ENCODE data around the gene DDX10.

DDX10 gene

DNA sequence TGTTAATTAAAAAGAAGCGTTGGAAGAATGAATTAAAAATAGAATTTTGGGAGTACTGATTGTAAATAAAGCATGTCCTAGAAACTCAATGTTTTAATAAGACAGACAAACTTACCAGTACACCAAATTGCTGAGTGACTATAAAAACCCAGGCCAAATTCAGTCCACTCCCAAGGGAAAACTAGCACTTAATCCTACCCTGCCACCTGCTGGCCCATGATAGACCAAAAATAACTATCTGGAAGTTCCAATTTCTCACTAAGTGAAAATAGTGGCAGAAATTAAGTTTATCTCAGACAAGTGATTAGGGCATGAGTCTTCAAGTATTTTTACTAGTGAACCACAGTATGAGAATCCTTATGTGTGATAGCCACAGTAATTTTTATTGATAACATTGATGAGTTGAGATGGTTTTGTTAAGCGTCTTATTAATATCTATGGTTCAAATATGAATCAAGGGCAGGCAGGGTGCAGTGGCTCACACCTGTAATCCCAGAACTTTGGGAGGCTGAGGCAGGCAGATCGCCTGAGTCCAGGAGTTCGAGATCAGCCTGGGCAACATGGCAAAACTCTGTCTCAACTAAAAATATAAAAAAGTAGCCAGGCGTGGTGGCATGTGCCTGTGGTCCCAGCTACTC is 9.8 kb upstream of the DDX10 start:
- DNase-seq (ENCODE audit: low spot score), result peak; percentile 56

DNA sequence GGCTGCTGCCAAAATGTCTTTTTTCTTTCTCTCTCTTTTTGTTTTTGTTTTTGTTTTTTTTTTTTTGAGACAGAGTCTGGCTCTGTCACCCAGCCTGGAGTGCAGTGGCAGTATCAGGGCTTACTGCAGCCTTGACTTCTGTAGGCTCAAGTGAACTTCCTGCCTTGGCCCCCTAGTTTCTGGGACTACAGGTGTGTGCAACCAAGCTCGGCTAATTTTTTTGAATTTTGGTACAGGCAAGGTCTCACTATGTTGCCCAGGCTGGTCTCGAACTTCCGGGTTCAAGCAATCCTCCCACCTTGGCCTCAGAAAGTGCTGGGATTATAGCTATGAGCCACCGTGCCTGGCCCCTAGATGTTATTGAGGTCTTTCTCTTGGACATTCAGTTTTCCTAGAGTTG is 2.2 kb upstream of the DDX10 start:
- no peak for DNase-seq (ENCODE audit: low spot score)

DNA sequence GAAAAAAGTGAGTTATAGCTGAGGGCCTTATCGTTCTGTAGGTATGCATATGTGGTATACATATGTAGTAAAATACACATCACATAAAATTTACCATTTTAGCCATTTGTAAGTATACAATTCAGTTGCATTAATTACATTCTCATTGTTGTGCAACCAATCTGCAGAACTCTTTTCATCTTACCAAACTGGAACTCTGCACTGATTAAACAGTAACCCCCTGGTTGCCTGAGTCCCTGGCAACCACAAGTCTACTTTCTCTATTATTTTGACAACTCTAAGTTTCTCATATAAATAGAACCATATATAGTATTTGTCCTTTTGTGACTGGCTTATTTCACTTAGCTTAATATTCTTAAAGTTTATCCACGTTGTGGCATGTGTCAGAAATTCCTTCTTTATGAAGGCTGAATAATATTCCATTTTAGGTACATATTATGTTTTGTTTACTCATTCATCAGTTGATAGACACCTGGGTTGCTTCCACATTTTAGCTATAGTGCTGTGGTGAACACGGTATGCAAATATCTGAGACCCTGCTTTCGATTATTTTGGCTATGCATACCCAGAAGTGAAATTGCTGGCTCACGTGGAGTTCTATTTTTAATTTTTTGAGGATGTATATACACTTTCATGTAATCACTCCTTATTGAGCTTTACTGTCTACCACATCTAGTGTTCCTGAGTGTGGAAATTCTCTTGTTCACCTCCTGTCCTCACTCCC is 1.6 kb upstream of the DDX10 start:
- DNase-seq (ENCODE audit: low spot score), result no peak

DNA sequence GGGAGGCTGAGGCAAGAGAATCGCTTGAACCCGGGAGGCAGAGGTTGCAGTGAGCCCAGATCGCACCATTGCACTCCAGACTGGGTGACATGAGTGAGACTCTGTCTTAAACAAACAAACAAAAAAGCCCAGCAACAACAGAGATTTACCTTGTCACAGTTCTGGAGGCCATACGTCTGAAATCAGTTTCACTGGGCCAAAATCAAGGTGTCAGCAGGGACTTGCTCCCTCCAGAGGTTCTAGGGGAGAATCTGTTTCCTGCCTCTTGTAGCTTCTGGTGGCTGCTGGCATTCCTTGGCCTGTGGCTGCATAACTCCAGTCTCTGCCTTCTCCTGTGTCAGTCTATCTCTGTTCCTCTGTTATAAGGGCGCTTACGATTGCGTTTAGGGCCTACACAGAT is 1.5 kb downstream of the DDX10 start:
- DNase-seq (ENCODE audit: low spot score), result no peak

DNA sequence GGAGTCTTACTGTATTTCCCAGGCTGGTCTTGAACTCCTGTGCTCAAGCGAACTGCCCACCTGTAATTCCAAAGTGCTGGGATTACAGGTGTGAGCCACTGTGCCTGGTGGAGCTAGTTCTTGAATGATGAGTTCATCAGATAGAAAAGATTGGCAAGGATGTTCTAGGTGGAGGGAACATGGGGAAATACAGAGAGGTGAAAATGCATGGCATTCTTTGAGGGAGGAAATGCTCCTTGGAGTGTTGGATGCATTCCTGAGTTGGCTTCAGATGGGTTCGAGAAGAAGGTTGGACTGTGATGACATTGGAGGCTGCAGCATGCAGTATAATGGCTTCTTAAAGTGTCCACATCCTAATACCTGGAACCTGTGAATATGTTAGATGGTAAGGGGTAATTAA is 4.4 kb downstream of the DDX10 start:
- DNase-seq (ENCODE audit: low spot score), result no peak

DNA sequence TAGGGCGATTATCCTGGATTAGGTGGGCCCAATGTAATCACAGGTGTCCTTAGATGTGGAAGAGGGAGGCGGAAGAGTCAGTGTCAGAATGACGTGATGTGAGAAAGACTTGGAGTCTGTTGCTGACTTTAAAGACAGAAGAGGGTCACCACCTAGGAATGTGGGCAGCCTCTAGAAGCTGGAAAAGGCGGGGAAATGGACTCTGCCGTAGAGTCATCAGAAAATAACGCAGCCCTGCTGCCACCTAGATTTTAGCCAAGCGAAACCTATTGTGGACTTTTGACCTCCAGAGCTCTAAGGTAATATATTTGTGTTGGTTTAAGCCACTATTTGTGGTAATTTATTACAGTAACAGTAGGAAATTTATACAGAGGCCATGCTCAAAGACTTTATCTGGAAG is 4.8 kb downstream of the DDX10 start:
- no peak for DNase-seq (ENCODE audit: low spot score)

DNA sequence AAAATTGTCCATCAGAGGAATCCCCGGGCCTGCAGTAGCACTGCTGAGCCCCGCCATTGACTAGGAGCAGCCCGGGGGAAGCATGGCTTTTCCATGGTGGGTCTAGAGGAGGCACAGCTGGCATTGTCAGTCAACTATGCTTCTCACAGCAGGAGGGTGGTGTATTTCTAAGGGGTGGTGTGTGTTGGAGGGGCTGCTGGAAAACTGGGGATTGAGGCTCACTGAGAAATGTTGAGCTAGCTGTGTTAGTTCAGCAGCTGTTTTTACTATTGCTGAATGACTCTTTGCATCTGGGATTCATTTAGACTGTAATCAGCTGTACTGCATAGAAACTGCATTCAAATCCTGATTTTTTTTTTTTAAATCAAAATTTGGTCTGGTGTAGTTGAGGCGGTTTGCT is 5.6 kb downstream of the DDX10 start:
- DNase-seq (ENCODE audit: low spot score), result no peak

DNA sequence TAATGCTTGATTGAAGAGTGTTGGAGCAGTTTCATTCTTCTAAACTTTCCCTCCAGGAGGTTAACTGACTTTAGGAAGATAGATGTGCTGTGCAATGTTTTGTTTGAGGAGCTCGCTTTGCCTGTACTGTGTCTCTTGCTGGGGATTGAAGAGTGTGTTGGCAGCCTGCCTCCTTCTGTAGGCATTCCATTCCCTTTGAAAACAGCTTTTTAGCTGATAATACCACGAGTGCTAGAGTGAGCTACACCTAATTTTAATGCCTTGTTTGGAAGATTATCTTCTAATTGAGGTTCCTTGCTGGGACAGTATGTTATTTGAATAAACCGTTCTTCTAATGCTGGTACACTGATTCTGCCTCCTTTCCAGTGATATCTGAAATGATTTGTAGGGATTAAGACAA is 7.2 kb downstream of the DDX10 start:
- DNase-seq (ENCODE audit: low spot score), result peak; percentile 30

DNA sequence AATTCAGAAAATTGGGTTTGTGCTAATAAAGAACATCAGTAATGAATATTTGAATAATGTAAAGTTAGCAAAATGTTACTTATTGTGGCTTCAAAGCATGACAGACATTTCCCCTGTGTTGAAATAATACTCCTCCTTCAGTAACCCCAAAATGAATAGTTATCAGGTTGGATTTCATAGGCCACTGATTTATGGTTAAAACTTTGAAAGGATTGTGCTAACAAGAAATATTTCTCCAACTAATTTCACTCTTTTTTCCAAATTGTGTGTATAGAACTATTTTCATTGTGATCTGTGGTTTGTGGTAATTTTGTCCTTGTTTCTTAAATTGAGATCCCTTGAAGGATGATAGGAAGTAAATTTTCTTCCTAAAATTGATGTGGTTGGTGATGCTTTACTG is 7.9 kb downstream of the DDX10 start:
- no peak for DNase-seq (ENCODE audit: low spot score)

DNA sequence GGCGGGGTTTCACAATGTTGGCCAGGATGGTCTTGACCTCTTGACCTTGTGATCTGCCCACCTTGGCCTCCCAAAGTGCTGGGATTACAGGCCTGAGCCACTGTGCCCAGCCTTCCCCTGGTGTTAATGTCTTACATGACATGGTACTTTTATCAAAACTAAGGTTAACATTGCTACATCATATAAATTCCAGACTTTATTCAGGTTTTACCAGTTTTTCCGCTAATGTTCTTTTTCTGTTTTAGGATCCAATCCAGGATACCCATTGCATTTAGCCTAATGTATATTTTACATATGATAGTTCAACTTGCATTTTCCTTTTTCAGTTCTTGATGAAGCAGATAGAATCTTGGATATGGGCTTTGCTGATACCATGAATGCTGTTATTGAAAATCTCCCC is 14.2 kb downstream of the DDX10 start:
- DNase-seq (ENCODE audit: low spot score), result no peak

DNA sequence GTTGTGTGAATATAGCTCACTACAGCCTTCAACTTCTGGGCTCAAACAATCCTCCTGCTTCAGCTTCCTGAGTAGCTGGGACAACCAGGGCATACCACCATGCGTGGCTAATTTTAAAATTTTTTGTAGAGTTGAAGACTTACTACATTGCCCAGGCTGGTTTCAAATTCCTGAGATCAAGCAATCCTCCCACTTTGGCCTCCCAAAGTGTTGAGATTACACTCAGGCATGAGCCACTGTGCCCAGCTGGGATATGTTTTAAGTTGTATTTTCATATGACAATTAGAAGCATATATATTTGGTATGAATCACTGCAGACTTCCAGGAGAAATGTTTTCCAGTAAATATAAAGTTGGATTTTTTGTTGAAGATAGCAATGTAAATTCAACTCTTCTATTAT is 15.4 kb downstream of the DDX10 start:
- no peak for DNase-seq (ENCODE audit: low spot score)

DNA sequence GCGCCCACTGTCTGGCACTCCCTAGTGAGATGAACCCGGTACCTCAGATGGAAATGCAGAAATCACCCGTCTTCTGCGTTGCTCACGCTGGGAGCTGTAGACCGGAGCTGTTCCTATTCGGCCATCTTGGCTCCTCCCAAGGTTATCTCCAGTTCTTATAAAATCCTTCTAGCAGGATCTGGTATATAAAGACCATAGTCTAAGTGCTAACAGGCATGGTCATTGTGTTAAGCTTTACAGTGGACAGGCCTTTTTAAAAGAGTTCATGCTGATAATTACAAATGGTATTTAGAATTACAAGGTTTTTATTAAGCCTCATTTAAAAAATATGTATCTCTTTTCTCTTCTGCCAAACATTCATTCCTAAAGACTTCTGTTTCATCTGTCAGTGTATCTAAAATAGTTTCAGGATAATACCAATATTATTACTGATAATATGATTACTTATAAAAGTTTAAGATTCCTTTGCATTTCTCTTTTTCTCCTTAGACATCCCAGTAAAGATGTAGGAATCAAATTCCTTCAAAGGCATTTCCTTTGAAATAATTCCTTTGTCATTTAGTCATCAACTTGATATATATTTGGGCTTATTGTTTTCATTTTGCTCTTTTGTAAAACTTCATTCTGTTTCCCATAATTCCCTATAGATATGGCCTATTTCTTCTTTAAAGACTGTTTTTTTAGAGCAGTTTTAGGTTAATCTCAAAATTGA is 20.7 kb downstream of the DDX10 start:
- no peak for DNase-seq (ENCODE audit: low spot score)

DNA sequence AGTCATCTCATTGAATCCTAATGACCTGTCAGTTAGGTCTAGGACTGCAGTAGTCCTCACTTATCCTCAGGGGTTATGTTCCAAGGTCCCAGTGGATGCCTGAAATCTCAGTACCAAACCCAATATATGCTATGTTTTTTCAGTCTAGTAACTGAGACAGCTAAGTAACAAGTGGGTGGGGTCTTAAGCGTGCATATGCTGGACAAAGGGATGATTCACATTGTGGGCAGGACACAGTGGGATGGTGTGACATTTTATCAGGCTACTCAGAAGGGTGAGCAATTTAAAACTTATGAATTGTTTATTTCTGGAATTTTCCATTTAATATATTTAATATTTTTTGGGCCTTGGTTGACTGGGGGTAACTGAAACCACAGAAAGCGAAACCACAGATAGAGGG is 29.0 kb downstream of the DDX10 start:
- peak; percentile 27 for DNase-seq (ENCODE audit: low spot score)

DNA sequence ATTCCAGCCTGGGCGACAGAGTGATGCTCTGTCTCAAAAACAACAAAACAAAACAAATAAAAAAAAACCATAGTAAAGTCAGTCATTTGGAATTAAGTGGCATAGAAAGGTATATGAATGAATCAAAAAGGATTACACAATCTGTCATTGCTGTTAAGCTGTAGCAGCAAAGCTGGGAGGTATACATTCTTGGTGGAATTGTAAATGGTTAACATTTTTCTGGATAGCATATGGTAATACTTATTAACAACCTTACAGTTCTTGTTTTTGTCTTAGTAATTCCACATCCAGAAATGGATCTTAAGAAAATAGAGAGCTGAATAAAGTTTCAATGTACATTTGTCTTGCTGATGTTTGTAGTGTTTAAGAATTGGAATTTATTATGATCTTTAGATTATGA is 30.0 kb downstream of the DDX10 start:
- no peak for DNase-seq (ENCODE audit: low spot score)

DNA sequence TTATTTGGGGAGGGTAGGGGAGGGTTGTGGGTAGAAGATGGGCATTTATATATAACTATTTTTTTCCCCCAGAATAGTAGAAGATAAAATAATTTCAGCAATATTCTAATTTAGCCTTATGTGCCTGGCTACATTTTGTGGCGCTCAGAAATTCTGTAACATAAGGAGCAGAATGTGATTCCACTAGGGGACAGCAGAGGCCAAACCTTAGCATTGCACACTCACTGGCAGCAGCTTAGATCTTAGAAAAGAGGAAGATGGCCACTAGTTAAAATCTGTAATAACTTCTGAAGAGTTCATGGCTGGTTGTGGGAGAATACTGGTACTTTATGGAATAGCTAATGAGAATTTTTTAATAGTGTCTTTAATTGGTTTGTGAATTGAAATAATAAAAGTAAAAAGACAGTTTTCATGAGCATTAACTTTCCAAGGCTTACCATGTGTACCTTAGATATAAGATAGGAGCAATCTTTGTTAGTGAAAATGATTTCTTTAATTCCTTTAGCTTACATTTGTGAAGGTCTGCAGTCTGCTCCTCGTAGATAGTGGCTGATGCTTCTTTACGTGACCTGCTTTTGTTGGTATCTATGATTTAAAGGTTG is 33.1 kb downstream of the DDX10 start:
- peak; percentile 71 for DNase-seq (ENCODE audit: low spot score)

DNA sequence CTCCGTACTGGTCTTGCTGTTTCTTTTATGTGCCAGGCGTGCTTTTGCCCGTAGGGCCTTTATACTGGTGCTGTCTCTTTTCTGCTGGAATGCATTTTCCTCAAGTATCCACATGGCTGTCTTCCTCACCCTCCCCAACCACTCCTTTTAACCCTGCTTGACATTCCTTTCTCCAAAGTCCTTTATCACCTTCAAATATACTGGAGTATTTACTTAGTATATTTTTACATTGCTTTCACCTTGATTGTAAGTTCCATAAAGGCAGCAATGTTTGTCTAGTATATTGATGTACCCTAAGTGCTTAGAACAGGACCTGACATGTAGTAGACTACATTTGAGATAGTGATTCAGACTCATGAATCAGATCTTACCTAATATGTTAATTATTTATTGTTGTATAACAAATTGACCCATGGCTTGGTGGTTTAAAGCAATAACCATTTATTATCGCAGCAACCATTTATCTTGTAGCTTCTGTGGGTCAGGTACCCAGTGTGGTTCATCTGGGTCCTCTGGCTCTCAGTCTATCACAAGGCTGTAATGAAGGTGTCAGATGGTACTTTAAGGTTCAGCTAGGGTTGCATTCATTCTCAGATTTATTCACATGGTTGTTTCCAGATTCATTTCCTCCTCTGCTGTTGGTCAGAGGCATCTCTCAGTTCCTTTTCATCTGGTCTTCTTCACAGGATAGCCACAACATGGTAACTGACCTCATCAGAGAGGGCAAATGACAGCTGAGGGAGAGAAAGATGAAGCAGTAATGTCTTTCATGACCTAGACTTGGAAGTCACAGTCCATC is 34.2 kb downstream of the DDX10 start:
- DNase-seq (ENCODE audit: low spot score), result no peak

DNA sequence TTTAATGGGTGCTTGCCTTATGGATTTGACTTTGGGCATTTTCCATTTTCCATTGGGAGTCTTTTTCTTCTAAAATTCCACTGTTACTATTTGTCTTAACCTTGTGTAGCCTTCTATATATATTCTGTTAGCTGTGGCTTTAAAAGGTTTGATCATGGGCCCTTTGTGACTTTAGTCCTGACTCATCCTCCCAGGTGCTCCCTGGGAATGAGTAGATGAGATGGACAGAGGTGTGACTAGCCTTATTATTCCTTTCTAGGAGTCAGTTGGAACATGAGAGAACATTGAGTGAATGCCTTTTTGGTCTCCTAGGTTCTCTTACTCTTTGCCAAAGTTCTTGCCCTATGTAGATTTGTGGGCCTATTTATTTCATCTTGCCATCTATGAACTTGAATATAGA is 39.0 kb downstream of the DDX10 start:
- no peak for DNase-seq (ENCODE audit: low spot score)

DNA sequence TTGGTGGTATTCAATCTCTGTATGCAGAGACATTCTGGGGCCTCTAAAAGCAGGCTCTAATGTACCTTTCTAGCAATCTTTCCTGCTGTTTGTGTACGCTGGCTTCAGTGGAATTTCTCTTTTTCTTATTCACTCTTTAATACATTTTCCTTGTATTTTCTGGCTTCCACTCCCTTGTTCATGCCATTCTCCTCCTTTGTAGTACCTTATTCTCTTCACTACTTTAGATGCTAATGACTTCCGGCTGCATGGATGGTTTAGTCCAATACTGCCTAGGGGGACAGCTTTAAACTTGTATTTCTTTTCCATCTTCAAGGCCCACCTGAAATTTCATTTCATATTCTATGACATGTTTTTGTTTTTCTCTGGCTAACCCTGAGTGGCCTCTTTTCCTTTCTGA is 40.2 kb downstream of the DDX10 start:
- DNase-seq (ENCODE audit: low spot score), result no peak

DNA sequence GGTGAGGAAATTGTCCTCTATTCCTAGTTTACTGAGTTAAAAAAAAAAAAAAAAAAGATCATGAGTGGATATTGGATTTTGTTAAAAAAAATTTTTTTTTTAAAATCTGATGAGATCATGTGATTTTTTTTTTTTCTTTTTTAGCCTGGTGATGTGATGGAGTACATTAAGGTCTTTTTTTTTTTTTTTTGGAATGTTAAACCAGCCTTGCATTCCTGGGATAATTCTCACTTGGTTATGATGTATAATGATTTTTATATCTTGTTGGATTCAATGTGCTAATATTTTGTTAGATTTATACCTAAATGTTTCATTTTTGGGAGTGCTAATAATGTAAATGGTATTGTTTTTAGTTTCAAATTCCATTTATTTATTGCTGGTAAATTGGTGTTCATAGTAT is 43.3 kb downstream of the DDX10 start:
- DNase-seq (ENCODE audit: low spot score), result no peak

DNA sequence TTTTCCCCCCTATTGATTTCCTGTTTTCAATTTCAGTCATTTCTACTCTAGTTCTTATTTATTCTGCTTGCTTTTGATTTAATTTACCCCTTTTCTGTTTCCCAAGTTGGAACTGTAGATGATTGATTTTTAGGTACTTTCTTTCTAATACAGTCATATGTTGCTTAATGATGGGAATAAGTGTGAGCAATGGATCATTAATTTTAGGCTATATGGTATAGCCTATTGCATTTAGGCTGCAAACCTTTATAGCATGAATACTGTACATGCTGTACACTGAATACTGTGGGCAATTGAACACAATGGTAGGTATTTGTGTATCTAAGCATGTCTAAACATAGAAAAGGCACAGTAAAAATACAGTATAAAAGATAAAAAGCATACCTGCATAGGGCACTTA is 44.9 kb downstream of the DDX10 start:
- no peak for DNase-seq (ENCODE audit: low spot score)

DNA sequence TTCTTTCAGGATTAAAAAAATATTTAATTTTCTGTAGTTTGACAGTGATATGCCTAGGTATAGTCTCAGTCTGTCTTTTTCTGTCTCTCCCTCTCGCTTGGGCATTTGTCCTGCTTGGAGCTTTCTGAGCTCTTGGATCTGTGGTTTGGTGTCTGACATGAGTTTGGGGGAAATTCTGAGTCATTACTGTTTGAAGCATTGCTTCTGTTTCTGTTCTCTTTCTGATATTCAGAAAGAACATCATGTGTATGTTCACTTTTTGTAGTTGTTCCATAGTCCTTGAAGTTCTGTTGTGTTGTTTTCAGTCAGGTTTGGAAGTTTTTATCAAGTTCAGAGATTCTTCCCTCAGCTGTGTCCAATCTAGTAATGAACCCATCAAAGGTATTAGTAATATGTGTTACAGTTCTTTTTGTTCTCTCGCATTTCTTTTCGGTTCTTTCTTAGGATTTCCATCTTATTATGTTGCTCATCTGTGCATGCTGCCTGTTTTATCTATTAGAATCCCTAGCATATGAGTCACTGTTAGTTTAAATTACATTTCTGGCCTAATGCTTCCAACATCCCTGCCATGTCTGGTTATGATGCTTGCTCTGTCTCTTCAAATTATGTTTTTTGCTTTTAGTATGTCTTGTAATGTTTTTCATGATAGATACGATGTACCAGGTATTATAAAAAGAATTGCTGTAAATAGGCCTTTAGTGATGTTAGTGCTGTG is 48.4 kb downstream of the DDX10 start:
- no peak for DNase-seq (ENCODE audit: low spot score)

DNA sequence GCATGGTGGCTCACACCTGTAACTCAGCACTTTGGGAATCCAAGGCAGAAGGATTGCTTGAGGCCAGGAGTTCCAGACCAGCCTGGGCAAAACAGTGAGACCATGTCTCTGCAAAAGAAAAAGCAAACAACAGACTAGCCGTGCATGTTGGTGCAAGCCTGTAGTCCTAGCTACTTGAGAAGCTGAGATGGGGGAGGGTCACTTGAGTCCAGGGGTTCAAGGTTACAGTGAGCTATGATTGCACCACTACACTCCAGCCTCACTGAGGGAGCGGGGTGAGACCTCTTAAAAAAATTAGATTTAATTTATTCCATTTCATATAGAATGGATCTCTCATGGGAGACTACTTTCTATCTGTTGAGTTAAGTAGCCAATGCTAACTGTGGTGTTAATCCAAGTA is 50.4 kb downstream of the DDX10 start:
- DNase-seq (ENCODE audit: low spot score), result no peak
